NCI-H1436 (cell line): ENCODE results near the gene KLHL9.

Source experiments
- DNase-seq: peaks from one replicate; lab custom pipeline; 2025; lab: John Stamatoyannopoulos, UW

KLHL9 gene

GRCh38 chr9:21317956-21318923 lies 17.0 kb downstream of the KLHL9 start:
- DNase-seq, result peak; percentile 17

- no peak for DNase-seq
Observed at GRCh38 chr9:21316860-21317259, 18.3 kb downstream of the KLHL9 start.

DNA sequence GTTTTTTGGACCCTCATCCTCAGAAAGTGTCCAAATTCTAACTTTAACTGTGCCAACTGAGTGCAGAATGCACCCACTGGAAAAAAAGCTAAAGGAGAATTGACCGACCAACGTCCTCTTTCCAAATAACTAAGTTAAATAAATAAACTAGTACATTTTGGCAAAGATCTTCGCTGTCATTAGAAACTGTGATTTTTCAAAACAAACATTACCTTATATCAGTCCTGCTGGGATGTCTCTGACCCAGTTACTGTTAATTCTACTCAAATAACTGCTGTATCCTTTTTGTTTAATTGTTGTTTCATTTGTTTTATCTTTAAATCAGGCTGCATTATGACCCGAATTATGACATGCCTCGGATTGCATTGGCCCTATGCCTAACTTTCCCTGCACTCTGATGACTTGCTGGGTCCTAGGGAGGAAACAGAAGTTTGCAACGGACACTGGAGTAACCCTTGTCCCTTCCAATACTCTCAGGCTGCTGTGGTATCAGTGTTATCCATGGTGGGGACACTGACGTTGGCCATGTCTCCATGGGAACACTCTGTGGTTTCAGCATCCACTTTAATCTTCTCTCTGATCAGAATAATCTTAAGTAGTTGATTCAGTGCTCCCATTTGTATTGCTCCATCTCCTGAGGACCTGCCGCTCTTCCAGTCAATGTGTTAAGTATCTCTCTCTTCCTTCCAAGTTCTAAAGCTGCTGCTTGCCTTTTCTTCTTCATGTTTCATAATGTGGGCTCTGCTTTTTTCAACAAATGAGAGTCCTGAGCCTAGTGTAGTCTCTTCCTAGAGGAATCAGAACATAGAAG lies 19.0 kb downstream of the KLHL9 start:
- DNase-seq, result no peak

- no peak for DNase-seq
Observed at GRCh38 chr9:21314152-21314551, 21.1 kb downstream of the KLHL9 start.

DNA sequence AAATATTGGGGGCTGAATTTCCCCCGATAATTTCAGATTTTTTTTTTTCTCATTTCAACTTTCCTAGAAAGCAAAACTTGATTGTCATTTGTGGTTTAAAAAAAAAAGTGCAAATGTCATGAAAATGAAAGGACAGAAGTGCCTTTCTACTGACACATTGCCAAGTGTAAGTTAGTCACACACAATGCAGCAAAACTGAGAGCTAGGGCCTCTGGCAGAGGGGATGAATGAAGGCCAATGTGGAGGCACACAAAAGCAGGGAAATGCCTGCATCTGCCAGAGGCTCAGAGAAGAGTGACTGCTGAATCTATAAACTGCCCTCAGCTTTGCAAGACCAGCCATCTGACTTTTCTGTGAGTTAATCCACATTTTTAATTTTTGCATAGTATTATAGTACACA lies 23.3 kb downstream of the KLHL9 start:
- no peak for DNase-seq

GRCh38 chr9:21305213-21305612 lies 30.0 kb downstream of the KLHL9 start, which contains the start of gene IFNA5:
TSS of gene IFNA5 (minus strand) at chr9:21305313. CDS start at chr9:21305256, 57 bp downstream.
- DNase-seq, result no peak

DNA sequence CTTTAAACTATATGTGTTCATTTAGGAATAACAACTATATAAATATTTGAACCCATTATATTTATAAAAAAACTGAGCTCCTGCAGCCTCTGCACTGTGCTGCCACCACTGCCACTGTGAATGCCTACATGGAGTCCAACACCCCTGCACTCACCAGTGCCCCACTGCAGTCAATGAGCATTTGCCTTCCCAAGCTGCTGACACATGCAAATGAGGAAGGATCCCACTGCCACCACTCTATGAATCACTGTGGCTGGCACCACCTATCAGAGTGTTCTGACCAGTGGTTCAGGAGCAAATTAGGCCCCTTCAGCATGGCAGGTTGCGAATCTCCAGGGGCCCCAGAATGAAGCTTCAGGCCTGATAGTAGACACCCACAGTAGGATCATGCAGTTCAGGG lies 39.2 kb downstream of the KLHL9 start:
- no peak for DNase-seq

DNA sequence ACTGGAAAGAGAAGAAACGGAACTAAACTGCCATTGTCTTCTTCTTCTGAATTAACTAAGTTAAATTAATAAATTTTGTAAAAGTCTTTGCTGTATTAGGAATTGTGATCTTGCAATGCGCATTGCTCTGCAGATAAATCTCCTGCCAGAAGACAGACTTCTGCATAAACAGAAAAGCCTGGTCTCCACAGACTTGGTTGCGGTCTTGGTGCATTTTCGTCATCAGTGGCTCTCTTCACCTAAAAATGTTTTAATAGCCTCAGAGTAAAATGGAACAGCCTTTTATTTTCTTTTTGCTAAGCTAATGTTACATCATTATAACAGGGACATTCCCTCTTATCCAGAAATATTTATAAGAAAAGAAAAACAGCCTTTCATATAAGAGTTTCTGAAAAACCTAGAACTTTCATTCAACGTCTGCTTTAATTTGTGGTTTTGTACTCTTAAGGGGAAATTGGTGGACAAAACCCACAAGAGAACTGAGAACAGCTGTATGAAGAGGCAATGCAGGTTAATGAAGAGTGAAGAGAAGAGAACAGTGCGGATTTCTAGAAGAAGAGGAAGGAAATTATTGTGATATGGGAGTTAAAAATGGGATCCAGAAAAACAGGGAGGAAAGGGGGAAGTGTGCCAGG lies 40.2 kb downstream of the KLHL9 start:
- DNase-seq, result no peak

- DNase-seq, result no peak
Observed at GRCh38 chr9:21294364-21294774, 40.8 kb downstream of the KLHL9 start.

- no peak for DNase-seq
Observed at GRCh38 chr9:21289848-21290247, 45.4 kb downstream of the KLHL9 start.

DNA sequence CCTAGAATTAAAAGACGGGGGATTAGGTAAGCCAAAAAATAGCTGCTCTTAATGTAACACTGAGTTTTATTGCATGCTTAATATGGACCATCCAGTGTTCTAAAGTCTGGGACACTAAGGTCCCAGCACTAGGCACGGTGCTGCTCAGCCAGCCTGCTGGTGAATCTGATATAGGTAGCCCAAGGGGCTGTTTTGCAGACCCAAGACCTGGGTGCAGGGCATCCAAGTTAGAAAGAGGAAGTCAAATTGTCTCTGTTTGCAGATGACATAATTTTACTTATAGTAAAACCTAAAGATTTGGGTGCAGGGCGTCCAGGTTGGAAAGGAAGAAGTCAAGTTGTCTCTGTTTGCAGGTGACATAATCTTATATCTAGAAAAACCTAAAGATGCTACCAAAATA lies 47.9 kb downstream of the KLHL9 start:
- DNase-seq, result no peak

DNA sequence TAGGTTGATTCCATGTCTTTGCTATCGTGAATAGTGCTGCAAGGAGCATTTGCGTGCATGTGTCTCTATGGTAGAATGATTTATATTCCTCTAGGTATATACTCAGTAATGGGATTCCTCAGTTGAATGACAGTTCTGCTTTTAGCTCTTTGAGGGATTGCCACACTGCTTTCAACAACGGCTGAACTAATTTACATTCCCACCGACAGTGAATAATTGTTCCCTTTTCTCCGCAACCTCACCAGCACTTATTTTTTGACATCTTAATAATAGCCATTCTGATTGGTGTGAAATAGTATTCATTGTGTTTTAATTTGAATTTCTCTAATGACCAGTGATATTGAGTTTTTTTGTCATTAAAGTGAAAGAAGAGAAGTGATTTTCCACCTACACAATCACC lies 48.5 kb downstream of the KLHL9 start:
- DNase-seq, result no peak

- no peak for DNase-seq
Observed at GRCh38 chr9:21286099-21286498, 49.1 kb downstream of the KLHL9 start.

DNA sequence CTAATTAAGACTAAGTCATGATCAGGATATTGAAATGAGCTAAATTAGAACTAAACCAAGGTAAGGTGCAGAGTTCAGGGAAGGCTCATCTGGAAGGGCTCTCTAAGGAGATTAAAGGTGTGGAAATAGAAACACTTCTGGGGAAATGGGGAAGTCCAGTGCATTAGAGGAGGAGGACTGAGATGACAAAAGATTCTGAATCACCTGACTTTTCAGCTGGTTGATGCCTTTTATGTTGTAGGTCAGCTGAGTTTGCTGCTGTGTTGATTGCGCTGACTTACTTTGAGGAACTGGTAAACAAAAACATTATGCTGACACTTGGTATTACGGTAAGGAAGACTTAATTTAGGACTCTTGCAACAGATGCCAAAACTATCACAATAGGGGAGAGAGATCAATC lies 53.9 kb downstream of the KLHL9 start:
- no peak for DNase-seq
